ENCODE data around the gene PROC. TPM values are rescaled to one million over a fixed set of nuclear protein-coding genes. Genes with fewer than 3 reads are reported as not detected.
A peak's percentile ranks its signal among the peaks of the same experiment; 100 is the strongest.

PROC gene
- total RNA-seq, 1 donor from 2014 or later, result 0.17 TPM

- H3K4me3 ChIP-seq (ENCODE audit: low read depth, low read length), result no peak overlapping the region
- DNase-seq (ENCODE audit: low read depth), result no peak
- TF ChIP-seq CTCF (conservative IDR thresholded peaks at IDR 0.05; ENCODE audit: low read depth, low read length), result no peak
Measured at GRCh38 chr2:127419448-127420038, 1.3 kb downstream of the PROC start.

DNA sequence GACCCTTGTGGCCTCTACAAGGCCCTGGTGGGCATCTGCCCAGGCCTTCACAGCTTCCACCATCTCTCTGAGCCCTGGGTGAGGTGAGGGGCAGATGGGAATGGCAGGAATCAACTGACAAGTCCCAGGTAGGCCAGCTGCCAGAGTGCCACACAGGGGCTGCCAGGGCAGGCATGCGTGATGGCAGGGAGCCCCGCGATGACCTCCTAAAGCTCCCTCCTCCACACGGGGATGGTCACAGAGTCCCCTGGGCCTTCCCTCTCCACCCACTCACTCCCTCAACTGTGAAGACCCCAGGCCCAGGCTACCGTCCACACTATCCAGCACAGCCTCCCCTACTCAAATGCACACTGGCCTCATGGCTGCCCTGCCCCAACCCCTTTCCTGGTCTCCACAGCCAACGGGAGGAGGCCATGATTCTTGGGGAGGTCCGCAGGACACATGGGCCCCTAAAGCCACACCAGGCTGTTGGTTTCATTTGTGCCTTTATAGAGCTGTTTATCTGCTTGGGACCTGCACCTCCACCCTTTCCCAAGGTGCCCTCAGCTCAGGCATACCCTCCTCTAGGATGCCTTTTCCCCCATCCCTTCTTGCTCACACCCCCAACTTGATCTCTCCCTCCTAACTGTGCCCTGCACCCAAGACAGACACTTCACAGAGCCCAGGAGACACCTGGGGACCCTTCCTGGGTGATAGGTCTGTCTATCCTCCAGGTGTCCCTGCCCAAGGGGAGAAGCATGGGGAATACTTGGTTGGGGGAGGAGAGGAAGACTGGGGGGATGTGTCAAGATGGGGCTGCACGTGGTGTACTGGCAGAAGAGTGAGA is 2.0 kb downstream of the PROC start:
- no peak for TF ChIP-seq CTCF (conservative IDR thresholded peaks at IDR 0.05; ENCODE audit: low read depth, low read length)
- DNase-seq (ENCODE audit: low read depth), result no peak

GRCh38 chr2:127421116-127421800 is 3.0 kb downstream of the PROC start:
- DNase-seq (ENCODE audit: low read depth), result no peak
- TF ChIP-seq CTCF (conservative IDR thresholded peaks at IDR 0.05; ENCODE audit: low read depth, low read length), result no peak

More for the DNA sequence above, 2.0 kb downstream of the PROC start:
- H3K4me3 ChIP-seq (ENCODE audit: low read depth, low read length), result no peak overlapping the region

DNA sequence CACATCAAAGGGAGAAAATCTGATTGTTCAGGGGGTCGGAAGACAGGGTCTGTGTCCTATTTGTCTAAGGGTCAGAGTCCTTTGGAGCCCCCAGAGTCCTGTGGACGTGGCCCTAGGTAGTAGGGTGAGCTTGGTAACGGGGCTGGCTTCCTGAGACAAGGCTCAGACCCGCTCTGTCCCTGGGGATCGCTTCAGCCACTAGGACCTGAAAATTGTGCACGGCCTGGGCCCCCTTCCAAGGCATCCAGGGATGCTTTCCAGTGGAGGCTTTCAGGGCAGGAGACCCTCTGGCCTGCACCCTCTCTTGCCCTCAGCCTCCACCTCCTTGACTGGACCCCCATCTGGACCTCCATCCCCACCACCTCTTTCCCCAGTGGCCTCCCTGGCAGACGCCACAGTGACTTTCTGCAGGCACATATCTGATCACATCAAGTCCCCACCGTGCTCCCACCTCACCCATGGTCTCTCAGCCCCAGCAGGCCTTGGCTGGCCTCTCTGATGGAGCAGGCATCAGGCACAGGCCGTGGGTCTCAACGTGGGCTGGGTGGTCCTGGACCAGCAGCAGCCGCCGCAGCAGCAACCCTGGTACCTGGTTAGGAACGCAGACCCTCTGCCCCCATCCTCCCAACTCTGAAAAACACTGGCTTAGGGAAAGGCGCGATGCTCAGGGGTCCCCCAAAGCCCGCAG is 3.8 kb downstream of the PROC start:
- no peak overlapping the region for H3K4me3 ChIP-seq (ENCODE audit: low read depth, low read length)
- no peak for TF ChIP-seq CTCF (conservative IDR thresholded peaks at IDR 0.05; ENCODE audit: low read depth, low read length)
- DNase-seq (ENCODE audit: low read depth), result no peak

More at GRCh38 chr2:127421116-127421800, 3.0 kb downstream of the PROC start:
- no peak overlapping the region for H3K4me3 ChIP-seq (ENCODE audit: low read depth, low read length)

DNA sequence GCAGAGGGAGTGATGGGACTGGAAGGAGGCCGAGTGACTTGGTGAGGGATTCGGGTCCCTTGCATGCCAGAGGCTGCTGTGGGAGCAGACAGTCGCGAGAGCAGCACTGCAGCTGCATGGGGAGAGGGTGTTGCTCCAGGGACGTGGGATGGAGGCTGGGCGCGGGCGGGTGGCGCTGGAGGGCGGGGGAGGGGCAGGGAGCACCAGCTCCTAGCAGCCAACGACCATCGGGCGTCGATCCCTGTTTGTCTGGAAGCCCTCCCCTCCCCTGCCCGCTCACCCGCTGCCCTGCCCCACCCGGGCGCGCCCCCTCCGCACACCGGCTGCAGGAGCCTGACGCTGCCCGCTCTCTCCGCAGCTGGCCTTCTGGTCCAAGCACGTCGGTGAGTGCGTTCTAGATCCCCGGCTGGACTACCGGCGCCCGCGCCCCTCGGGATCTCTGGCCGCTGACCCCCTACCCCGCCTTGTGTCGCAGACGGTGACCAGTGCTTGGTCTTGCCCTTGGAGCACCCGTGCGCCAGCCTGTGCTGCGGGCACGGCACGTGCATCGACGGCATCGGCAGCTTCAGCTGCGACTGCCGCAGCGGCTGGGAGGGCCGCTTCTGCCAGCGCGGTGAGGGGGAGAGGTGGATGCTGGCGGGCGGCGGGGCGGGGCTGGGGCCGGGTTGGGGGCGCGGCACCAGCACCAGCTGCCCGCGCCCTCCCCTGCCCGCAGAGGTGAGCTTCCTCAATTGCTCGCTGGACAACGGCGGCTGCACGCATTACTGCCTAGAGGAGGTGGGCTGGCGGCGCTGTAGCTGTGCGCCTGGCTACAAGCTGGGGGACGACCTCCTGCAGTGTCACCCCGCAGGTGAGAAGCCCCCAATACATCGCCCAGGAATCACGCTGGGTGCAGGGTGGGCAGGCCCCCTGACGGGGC is 4.6 kb downstream of the PROC start:
- no peak for DNase-seq (ENCODE audit: low read depth)
- no peak for TF ChIP-seq CTCF (conservative IDR thresholded peaks at IDR 0.05; ENCODE audit: low read depth, low read length)
- peak overlapping the region; percentile 43 for H3K4me3 ChIP-seq (ENCODE audit: low read depth, low read length)

DNA sequence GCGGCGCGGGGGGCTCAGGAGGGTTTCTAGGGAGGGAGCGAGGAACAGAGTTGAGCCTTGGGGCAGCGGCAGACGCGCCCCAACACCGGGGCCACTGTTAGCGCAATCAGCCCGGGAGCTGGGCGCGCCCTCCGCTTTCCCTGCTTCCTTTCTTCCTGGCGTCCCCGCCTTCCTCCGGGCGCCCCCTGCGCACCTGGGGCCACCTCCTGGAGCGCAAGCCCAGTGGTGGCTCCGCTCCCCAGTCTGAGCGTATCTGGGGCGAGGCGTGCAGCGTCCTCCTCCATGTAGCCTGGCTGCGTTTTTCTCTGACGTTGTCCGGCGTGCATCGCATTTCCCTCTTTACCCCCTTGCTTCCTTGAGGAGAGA is 5.2 kb downstream of the PROC start:
- no peak for DNase-seq (ENCODE audit: low read depth)
- no peak for TF ChIP-seq CTCF (conservative IDR thresholded peaks at IDR 0.05; ENCODE audit: low read depth, low read length)

More for the DNA sequence above, 5.2 kb downstream of the PROC start:
- H3K4me3 ChIP-seq (ENCODE audit: low read depth, low read length), result peak overlapping the region; percentile 43

Data from epithelial cell of proximal tubule (primary cell).